ENCODE measurements around the gene PRDM16. TPM values are rescaled to one million over a fixed set of nuclear protein-coding genes. Genes with fewer than 3 reads are reported as not detected.

Gene PRDM16
- total RNA-seq, 4 donors from 2014 or later = 15.7 to 54.3 (median 27.6) TPM

- Histone ChIP-seq H3K9me3 (no peaks in the 10 kb centered on the region), H3K27me3 (no peaks in the 10 kb centered on the region), H3K4me3 (replicated peaks in 1 of 3) (no peak overlapping the region), H3K27ac (no peak overlapping the region), H3K4me1 (peaks cover 8% of the 10 kb centered on the region in 2 donors), H3K36me3 (no peaks in the 10 kb centered on the region)
- no peak for DNase-seq
- intact Hi-C loops (cut with DNase I) = no loop called here
- TF ChIP-seq, protein P1, sequence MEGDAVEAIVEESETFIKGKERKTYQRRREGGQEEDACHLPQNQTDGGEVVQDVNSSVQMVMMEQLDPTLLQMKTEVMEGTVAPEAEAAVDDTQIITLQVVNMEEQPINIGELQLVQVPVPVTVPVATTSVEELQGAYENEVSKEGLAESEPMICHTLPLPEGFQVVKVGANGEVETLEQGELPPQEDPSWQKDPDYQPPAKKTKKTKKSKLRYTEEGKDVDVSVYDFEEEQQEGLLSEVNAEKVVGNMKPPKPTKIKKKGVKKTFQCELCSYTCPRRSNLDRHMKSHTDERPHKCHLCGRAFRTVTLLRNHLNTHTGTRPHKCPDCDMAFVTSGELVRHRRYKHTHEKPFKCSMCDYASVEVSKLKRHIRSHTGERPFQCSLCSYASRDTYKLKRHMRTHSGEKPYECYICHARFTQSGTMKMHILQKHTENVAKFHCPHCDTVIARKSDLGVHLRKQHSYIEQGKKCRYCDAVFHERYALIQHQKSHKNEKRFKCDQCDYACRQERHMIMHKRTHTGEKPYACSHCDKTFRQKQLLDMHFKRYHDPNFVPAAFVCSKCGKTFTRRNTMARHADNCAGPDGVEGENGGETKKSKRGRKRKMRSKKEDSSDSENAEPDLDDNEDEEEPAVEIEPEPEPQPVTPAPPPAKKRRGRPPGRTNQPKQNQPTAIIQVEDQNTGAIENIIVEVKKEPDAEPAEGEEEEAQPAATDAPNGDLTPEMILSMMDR (IDR thresholded peaks at IDR 0.05) = no peak
- 89 to 92% methylated on average over 9 of the region's 9 CpGs for WGBS, 2 donors
Measured at GRCh38 chr1:3249231-3249630, 180.2 kb downstream of the PRDM16 start.

GRCh38 chr1:3249631-3250501 lies 180.9 kb downstream of the PRDM16 start:
- H3K4me3 ChIP-seq (replicated peaks in 1 of 3) = no peak overlapping the region
- 72 to 78% methylated on average over 22 to 23 of the region's 31 CpGs for WGBS, 2 donors
- peaks cover 2% of the 10 kb centered on the region in 2 donors for H3K4me1 ChIP-seq
- no peaks in the 10 kb centered on the region for H3K36me3 ChIP-seq
- H3K27ac ChIP-seq = no peak overlapping the region
- TF ChIP-seq, protein P1 (IDR thresholded peaks at IDR 0.05) = no peak
- TF ChIP-seq POLR2A (IDR thresholded peaks at IDR 0.05) = no peak
- intact Hi-C loops (cut with DNase I) = no loop called here
- H3K9me3 ChIP-seq = no peaks in the 10 kb centered on the region
- DNase-seq = no peak
- no peaks in the 10 kb centered on the region for H3K27me3 ChIP-seq

DNA sequence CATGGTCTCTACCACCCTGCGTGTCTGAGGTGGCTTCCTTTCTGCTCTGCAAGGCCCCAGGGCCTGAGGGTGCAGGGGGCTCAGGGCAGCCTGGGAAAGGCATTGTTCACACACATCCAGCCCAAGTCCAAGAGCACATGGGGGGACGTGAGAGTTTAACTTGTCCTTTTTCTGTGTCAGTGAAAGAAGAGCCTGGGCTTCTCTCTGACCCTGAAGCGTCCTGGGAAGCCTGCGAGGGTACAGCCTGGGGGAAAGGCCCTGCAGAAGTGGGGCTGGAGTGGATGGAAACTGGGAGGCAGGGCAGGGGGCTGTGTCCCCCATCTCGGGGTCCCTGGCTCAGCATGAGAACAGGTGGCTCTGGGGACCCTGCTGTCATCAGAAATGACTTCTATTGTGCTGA lies 181.6 kb downstream of the PRDM16 start:
- Histone ChIP-seq H3K36me3 (no peaks in the 10 kb centered on the region), H3K4me3 (replicated peaks in 1 of 3) (no peak overlapping the region), H3K9me3 (no peaks in the 10 kb centered on the region), H3K4me1 (no peaks in the 10 kb centered on the region), H3K27ac (no peak overlapping the region), H3K27me3 (no peaks in the 10 kb centered on the region)
- intact Hi-C loops (cut with DNase I) = no loop called here
- WGBS, 2 donors = 89 to 93% methylated on average over 5 of the region's 5 CpGs
- TF ChIP-seq, protein P1 (IDR thresholded peaks at IDR 0.05) = no peak
- TF ChIP-seq POLR2A (IDR thresholded peaks at IDR 0.05) = no peak
- no peak for DNase-seq

- no peaks in the 10 kb centered on the region for H3K4me1 ChIP-seq
- no peaks in the 10 kb centered on the region for H3K27me3 ChIP-seq
- TF ChIP-seq, protein P1 (IDR thresholded peaks at IDR 0.05) = no peak
- TF ChIP-seq POLR2A (IDR thresholded peaks at IDR 0.05) = no peak
- intact Hi-C loops (cut with DNase I) = no loop called here
- no peaks in the 10 kb centered on the region for H3K9me3 ChIP-seq
- WGBS, 2 donors = 89 to 92% methylated on average over 15 to 23 of the region's 24 CpGs
- no peaks in the 10 kb centered on the region for H3K36me3 ChIP-seq
- H3K4me3 ChIP-seq (replicated peaks in 1 of 3) = no peak overlapping the region
- H3K27ac ChIP-seq = no peak overlapping the region
- no peak for DNase-seq
Measured at GRCh38 chr1:3251099-3251806, 182.2 kb downstream of the PRDM16 start.

All from thyroid gland (tissue), 4 donors.